Skin epidermis (tissue), 12 donors: ENCODE data around the gene DDX19B.
"Not testable (repeated sequence)": the region's sequence is repeated elsewhere in the genome, so short reads cannot be mapped to it uniquely, and the experiment has no call there.

ENCODE experiments used
- H3K27ac ChIP-seq, 21 experiments: fragments of 200-600 bp; sonication (generic) in 11 of 21; one replicate each; pipeline ENCODE4 v1.5.0; 2020; ENCODE audit warnings: mild to moderate bottlenecking in 3 of 21, inconsistent platforms in 2 of 21, moderate library complexity in 2 of 21
- H3K4me3 ChIP-seq, 7 experiments: fragments of 200-600 bp; sonication (generic) in 2 of 7; one replicate each; pipeline ENCODE4 v1.5.0; 2020; ENCODE audit warnings: inconsistent platforms in 2 of 7, mild to moderate bottlenecking in 2 of 7, moderate library complexity in 1 of 7

Gene DDX19B

GRCh38 chr16:70276392-70276791 lies 22.6 kb upstream of the DDX19B start:
- no peak overlapping the region for H3K27ac ChIP-seq
- no peak overlapping the region for H3K4me3 ChIP-seq

GRCh38 chr16:70287304-70287971 lies 11.5 kb upstream of the DDX19B start:
- Histone ChIP-seq H3K27ac (peak overlapping the region in 3 of 21 experiments; percentile 89 to 95 (median 92)), H3K4me3 (peak overlapping the region in 2 of 7 experiments; percentile 74 to 75)

GRCh38 chr16:70289229-70290094 lies 9.5 kb upstream of the DDX19B start, which contains the start of gene AARS1:
Gene AARS1 (minus strand): TSS chr16:70289506. CDS start chr16:70282763, 6,743 bp downstream.
- H3K27ac ChIP-seq: peak within 1 kb of the TSS; percentile 62 to 95 (median 89)
- peak within 1 kb of the TSS; percentile 67 to 92 (median 80) for H3K4me3 ChIP-seq

GRCh38 chr16:70290949-70291519 lies 8.0 kb upstream of the DDX19B start:
- H3K27ac ChIP-seq: no peak overlapping the region
- no peak overlapping the region for H3K4me3 ChIP-seq

- H3K27ac ChIP-seq, H3K4me3 ChIP-seq: not testable (repeated sequence)
Measured at GRCh38 chr16:70292148-70292547, 6.8 kb upstream of the DDX19B start.

- no peak overlapping the region for H3K27ac ChIP-seq
- H3K4me3 ChIP-seq: no peak overlapping the region
Measured at GRCh38 chr16:70294385-70295025, 4.5 kb upstream of the DDX19B start.

DNA sequence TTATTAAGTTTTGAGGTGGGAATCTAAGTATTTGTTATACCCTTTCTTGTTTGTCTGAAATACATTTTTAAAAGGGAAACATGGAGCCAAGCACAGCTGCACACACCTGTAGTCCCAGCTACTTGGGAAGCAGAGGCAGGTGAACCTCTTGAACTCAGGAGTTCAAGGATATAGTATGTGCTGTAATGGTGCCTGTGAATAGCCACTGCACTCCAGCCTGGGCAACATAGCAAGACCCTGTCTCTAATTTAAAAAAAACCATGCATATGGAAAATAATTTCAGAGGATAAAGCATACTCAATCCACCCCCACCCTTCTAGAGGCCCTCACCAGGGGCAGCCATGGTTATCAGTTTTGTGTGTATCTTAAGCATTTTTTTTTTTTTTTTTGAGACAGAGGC lies 3.4 kb upstream of the DDX19B start:
- Histone ChIP-seq H3K27ac (no peak overlapping the region), H3K4me3 (no peak overlapping the region)

GRCh38 chr16:70301121-70301520 lies 2.1 kb downstream of the DDX19B start:
- Histone ChIP-seq H3K27ac (no peak overlapping the region), H3K4me3 (no peak overlapping the region)

GRCh38 chr16:70302745-70303144 lies 3.8 kb downstream of the DDX19B start:
- Histone ChIP-seq H3K27ac (no peak overlapping the region), H3K4me3 (no peak overlapping the region)

DNA sequence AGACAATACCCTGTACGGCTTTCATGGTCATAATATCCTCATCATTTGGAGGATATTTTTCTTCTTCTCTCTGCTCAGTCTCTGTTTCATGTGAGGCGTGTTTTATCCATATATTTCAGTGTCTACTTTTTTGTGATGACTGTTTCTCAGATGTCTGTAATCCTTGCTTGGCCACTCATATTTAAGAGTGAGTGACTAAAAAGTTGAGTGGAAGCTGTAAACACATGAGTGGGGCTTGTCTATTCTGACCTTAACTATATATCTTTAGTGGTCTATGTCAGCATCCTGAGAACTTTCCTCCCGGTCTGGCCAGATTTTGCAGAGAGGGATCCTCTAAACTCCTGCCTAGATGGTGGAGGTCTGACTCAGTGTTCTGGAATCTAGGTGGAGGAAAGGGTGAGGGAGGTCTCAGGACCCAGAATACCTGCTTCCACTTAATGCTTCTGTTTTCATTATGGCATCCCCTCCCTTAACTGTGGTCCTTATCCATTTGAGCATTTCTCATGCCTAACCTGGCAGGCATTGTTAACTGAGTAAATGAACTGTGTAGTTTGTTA lies 6.0 kb downstream of the DDX19B start:
- Histone ChIP-seq H3K27ac (peak overlapping the region in 1 of 21 experiments; percentile 26), H3K4me3 (no peak overlapping the region)

- no peak overlapping the region for H3K27ac ChIP-seq
- no peak overlapping the region for H3K4me3 ChIP-seq
Measured at GRCh38 chr16:70306880-70307279, 7.9 kb downstream of the DDX19B start.

DNA sequence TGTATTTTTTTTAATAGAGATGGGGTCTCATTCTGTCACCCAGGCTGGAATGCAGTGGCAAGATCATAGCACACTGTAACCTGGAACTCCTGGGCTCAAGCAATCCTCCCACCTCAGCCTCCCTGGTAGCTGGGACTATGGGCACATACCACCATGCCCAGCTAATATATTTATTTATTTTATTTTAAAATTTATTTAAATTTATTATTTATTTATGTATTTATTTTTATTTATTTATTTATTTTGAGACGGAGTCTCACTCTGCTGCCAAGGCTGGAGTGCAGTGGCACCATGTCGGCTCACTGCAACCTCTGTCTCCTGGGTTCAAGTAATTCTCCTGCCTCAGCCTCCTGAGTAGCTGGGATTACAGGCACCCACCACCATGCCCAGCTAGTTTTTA lies 8.7 kb downstream of the DDX19B start:
- H3K4me3 ChIP-seq, H3K27ac ChIP-seq: not testable (repeated sequence)

GRCh38 chr16:70320121-70320520 lies 21.1 kb downstream of the DDX19B start:
- Histone ChIP-seq H3K4me3 (no peak overlapping the region), H3K27ac (no peak overlapping the region)

- Histone ChIP-seq H3K27ac (no peak overlapping the region), H3K4me3 (no peak overlapping the region)
Measured at GRCh38 chr16:70324998-70325747, 26.2 kb downstream of the DDX19B start.

DNA sequence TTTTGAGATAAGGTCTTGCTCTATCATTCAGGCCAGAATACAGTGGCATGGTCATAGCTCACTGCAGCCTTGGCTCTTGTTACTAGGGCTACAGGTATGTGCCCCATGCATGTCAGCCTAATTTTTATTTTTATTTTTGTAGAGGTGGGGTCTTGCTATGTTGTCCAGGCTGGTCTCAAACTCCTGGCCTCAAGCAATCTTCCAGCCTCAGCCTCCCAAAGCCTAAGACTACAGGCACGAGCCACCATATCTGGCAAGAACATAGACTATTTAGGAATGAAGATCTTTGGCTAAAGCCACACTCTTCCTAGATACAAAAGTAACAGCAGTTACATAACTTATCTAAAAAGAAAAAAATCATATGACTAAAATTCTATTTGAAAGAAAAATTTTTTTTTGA lies 32.1 kb downstream of the DDX19B start:
- Histone ChIP-seq H3K27ac (no peak overlapping the region), H3K4me3 (no peak overlapping the region)

- no peak overlapping the region for H3K27ac ChIP-seq
Measured at GRCh38 chr16:70331588-70332358, 32.8 kb downstream of the DDX19B start.

GRCh38 chr16:70332728-70333127 lies 33.7 kb downstream of the DDX19B start:
- H3K27ac ChIP-seq: not testable (repeated sequence)

More at GRCh38 chr16:70331588-70332358, 32.8 kb downstream of the DDX19B start:
- H3K4me3 ChIP-seq: no peak overlapping the region

DNA sequence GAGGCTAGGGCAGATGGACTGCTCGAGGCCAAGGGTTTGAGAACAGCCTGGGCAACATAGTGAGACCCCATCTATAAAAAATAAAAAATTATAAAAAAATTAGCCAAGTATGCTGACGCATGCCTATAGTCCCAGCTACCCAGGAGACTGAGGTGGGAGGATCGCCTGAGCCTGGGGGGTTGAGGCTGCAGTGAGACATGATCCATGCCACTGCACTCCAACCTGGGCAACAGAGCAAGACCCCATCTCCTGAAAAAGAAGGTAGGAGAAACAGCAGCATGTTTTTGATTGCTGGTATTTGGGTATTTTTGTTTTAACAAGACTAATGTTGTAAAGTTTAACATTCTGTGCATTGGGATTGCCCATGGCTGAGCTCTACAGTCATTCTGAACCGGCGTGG lies 38.8 kb downstream of the DDX19B start:
- Histone ChIP-seq H3K27ac (no peak overlapping the region), H3K4me3 (no peak overlapping the region)

More at GRCh38 chr16:70332728-70333127, 33.7 kb downstream of the DDX19B start:
- H3K4me3 ChIP-seq: not testable (repeated sequence)
